ENCODE results near the gene SPRR1B.

SPRR1B gene

DNA sequence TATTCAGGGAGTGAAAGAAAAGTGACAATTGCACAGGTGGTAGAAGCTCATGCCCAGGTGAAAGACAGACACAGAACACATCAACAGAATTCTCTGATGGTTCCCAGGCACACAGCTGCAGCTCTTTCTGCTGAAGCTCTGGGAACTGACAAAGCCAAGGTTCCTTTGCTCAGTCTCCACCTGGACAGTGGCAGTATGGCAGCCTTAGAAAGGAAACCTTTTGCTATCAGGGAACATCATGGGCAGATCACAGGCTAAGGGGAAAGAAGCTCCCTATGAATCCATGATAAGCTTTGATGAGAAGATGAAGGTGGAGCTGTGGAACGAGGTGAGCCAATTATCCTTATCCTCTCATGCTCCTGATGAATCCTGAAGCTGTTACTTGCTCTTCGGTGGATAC lies 39.2 kb downstream of the SPRR1B start:
- no peak overlapping the region for H3K27ac Mint-ChIP-seq
- no peaks in the 10 kb centered on the region for H3K9me3 Mint-ChIP-seq
- H3K27me3 Mint-ChIP-seq = peaks cover 13% of the 10 kb centered on the region
- no peaks in the 10 kb centered on the region for H3K4me1 Mint-ChIP-seq
- DNase-seq = no peak
- no peaks in the 10 kb centered on the region for H3K36me3 Mint-ChIP-seq (ENCODE audit: low read depth)
- no peak overlapping the region for H3K4me3 Mint-ChIP-seq
- no peak for ATAC-seq

- ATAC-seq = no peak
- peaks cover 8% of the 10 kb centered on the region for H3K27me3 Mint-ChIP-seq
- no peaks in the 10 kb centered on the region for H3K36me3 Mint-ChIP-seq (ENCODE audit: low read depth)
- H3K4me3 Mint-ChIP-seq = no peak within 1 kb of the TSS
- no peak for DNase-seq
- H3K9me3 Mint-ChIP-seq = no peaks in the 10 kb centered on the region
- H3K4me1 Mint-ChIP-seq = no peaks in the 10 kb centered on the region
- H3K27ac Mint-ChIP-seq = no peak within 1 kb of the TSS
These were observed 40.5 kb downstream of the SPRR1B start, which contains the start of gene SPRR2B for GRCh38 chr1:153071511-153071910. Gene SPRR2B, minus strand, starts transcription at chr1:153071611. Its CDS starts 772 bp downstream, at chr1:153070839.

DNA sequence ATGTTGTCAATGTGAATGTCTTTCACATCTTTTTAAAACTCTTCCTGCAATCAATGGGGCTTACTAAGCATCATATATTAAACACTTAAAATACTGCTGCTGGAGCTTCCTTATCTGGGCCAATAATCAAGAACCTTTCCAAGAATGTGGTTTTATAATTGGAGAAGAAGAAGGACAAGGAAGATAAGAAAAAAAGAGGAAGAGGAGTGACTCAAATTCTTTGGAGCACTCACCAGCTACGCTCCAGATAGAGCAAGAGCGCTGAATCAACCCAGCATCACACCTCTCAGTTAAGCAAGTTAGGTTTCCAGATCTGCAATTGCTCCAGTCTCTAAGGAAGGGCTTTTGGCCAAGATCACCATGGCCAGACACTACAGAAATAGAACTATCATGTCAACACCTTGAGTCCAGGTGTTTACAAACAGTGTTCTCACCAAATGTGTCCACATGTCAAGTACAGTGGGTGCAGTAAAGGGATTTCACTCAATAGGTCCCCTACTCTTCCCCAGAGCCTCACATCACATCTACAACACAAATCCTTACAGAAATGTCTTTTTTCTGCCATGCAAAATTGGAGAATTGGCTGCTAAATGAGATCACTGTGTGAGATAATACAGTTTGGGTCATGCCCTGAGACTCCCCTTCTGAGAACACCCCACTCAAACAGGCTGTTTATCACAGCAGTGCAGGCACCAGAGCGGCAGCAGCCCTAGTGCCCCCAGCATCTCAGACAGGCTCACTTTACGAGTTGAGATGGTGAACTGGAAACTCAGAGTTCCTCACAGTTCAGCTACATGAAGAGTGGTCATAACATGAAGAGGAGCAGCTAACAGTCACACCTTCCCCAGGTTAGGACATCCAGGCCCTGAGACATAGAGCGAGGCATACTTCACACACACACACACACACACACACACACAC lies 42.1 kb downstream of the SPRR1B start:
- DNase-seq = no peak
- no peaks in the 10 kb centered on the region for H3K4me1 Mint-ChIP-seq
- peaks cover 10% of the 10 kb centered on the region for H3K27me3 Mint-ChIP-seq
- no peaks in the 10 kb centered on the region for H3K36me3 Mint-ChIP-seq (ENCODE audit: low read depth)
- no peak overlapping the region for H3K4me3 Mint-ChIP-seq
- H3K27ac Mint-ChIP-seq = no peak overlapping the region
- ATAC-seq = no peak
- H3K9me3 Mint-ChIP-seq = peaks cover 3% of the 10 kb centered on the region

- H3K36me3 Mint-ChIP-seq (ENCODE audit: low read depth) = no peaks in the 10 kb centered on the region
- H3K4me1 Mint-ChIP-seq = no peaks in the 10 kb centered on the region
- H3K4me3 Mint-ChIP-seq = no peak overlapping the region
- H3K27me3 Mint-ChIP-seq = peaks cover 31% of the 10 kb centered on the region
- no peak overlapping the region for H3K27ac Mint-ChIP-seq
- ATAC-seq (no peak), DNase-seq (no peak)
- peaks cover 10% of the 10 kb centered on the region for H3K9me3 Mint-ChIP-seq
These were observed 50.7 kb downstream of the SPRR1B start for GRCh38 chr1:153081736-153082135.
